ENCODE measurements around the gene DAZAP1.

Gene DAZAP1

GRCh38 chr19:1460033-1460995 is 52.9 kb downstream of the DAZAP1 start:
- no peak for DNase-seq

GRCh38 chr19:1461862-1462261 is 54.5 kb downstream of the DAZAP1 start:
- DNase-seq = no peak

- no peak for DNase-seq
Measured at GRCh38 chr19:1465191-1466016, 58.0 kb downstream of the DAZAP1 start.

- no peak for DNase-seq
Measured at GRCh38 chr19:1466018-1466460, 58.7 kb downstream of the DAZAP1 start.

GRCh38 chr19:1466461-1467214 is 59.3 kb downstream of the DAZAP1 start:
- no peak for DNase-seq

- DNase-seq = no peak
Measured at GRCh38 chr19:1467215-1467489, 59.8 kb downstream of the DAZAP1 start.

- DNase-seq = no peak
Measured at GRCh38 chr19:1467490-1468273, 60.3 kb downstream of the DAZAP1 start.

- DNase-seq = no peak
Measured at GRCh38 chr19:1468274-1468820, 61.0 kb downstream of the DAZAP1 start.

GRCh38 chr19:1468821-1469254 is 61.5 kb downstream of the DAZAP1 start:
- DNase-seq = no peak

- no peak for DNase-seq
Measured at GRCh38 chr19:1469255-1470054, 62.1 kb downstream of the DAZAP1 start.

GRCh38 chr19:1470055-1470304 is 62.6 kb downstream of the DAZAP1 start:
- no peak for DNase-seq

- no peak for DNase-seq
Measured at GRCh38 chr19:1470305-1471009, 63.1 kb downstream of the DAZAP1 start.

- DNase-seq = no peak
Measured at GRCh38 chr19:1471010-1471514, 63.7 kb downstream of the DAZAP1 start.

- DNase-seq = no peak
Measured at GRCh38 chr19:1471515-1472160, 64.3 kb downstream of the DAZAP1 start.

GRCh38 chr19:1472231-1473084 is 65.1 kb downstream of the DAZAP1 start:
- no peak for DNase-seq

- DNase-seq = no peak
Measured at GRCh38 chr19:1473085-1473851, 65.9 kb downstream of the DAZAP1 start.

GRCh38 chr19:1474011-1474764 is 66.8 kb downstream of the DAZAP1 start:
- no peak for DNase-seq

All from NCI-H526 treated with DMSO at 0.1 percent for 48 hours (cell line).